NCI-H446 treated with DMSO at 0.1 percent for 48 hours (cell line): Measurements from ENCODE around the gene PSEN1.

Source experiments
- DNase-seq: peaks from one replicate; lab custom pipeline; 2025; lab: John Stamatoyannopoulos, UW

PSEN1 gene

GRCh38 chr14:73240816-73241480 is 104.6 kb downstream of the PSEN1 start:
- DNase-seq: no peak

- DNase-seq: no peak
These were observed 105.3 kb downstream of the PSEN1 start for GRCh38 chr14:73241481-73242165.

GRCh38 chr14:73242357-73242901 is 106.1 kb downstream of the PSEN1 start:
- DNase-seq: no peak

GRCh38 chr14:73243341-73243740 is 107.0 kb downstream of the PSEN1 start:
- no peak for DNase-seq

- no peak for DNase-seq
These were observed 107.4 kb downstream of the PSEN1 start for GRCh38 chr14:73243748-73244147.

GRCh38 chr14:73244541-73245290 is 108.4 kb downstream of the PSEN1 start:
- DNase-seq: no peak

- no peak for DNase-seq
These were observed 109.4 kb downstream of the PSEN1 start for GRCh38 chr14:73245480-73246325.

DNA sequence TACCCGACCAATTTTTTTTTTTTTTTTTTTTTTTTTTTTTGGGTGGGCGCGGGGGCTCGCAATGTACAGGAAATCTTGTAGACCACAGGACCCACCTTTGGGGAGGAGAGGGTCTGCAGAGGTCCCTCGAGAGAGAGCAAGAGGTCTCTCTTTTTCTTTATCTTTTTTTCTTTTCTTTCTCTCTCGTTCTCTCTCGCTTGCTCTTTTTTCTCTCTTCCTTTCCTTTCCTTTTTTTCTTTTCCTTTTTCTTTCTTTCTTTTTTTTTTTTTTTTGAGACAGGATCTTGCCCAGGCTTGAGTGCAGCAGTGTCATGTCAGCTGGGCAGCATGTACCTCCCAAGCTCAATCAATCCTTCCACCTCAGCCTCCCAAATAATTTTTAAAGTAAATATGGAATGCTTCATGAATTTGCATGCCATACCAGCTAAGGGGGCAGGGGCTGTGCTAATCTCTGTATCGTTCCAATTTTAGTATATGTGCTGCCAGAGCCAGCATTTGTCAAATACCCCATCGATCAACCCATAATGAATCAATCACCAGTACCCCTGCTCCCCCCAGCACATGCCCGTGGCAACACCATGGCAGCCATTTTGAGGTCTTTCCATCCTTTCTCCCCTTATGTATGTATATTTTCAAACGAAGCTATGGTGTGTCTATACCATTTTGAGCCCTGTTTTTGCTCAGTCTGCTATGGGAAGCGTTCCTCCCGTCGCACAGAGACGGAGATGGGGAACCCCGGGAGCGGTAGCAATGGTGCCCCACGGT is 110.3 kb downstream of the PSEN1 start:
- DNase-seq: no peak

DNA sequence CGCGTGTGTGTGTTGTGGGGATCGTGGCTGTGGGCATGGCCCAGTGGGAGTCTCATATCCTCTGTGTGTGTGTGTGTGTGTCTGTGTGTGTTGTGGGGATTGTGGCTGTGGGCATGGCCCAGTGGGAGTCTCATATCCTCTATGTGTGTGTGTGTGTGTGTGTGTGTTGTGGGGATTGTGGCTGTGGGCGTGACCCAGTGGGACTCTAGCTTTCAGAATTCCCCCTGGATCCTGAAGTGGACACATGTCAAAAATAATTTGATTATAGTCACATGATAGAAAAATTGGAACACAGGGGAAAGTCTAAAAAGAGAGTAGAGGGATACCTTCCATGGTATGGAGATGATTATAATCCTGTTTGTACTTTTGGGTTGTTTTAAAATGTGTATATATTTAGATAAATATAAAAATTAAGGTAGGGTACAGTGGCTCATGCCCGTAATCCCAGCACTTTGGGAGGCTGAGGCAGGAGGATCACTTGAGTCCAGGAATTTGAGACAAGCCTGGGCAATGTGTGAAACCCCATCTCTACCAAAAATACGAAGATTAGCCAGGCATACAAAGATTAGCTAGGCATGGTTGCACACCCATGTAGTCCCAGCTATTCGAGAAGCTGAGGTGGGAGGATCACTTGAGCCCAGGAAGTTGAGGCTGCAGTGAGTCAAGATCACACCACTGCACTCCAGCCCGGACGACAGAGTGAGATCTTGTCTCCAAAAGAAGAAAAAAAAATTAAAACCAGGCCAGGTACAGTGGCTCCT is 112.0 kb downstream of the PSEN1 start:
- DNase-seq: no peak

GRCh38 chr14:73249108-73249507 is 112.8 kb downstream of the PSEN1 start:
- DNase-seq: no peak

GRCh38 chr14:73249564-73250316 is 113.4 kb downstream of the PSEN1 start:
- DNase-seq: no peak

DNA sequence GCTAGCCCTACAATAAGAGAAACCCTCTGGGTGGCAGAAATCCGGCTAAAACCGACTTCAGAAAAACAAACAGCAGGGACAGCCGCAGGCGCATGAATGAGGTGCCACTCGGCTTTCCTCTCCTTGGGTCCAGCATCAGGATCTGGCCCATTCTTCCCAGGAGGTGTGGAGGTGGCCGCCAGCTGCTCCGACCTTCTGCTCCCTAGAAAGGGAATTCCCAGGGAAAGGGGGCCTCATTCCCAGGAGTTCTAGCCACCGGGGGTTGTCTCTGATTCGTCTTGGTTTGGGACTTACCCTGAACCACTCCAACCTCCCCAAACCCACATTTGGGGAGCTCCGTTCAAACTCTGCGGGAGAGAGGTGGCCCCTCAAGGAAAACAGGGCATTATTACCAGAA is 114.0 kb downstream of the PSEN1 start:
- no peak for DNase-seq

DNA sequence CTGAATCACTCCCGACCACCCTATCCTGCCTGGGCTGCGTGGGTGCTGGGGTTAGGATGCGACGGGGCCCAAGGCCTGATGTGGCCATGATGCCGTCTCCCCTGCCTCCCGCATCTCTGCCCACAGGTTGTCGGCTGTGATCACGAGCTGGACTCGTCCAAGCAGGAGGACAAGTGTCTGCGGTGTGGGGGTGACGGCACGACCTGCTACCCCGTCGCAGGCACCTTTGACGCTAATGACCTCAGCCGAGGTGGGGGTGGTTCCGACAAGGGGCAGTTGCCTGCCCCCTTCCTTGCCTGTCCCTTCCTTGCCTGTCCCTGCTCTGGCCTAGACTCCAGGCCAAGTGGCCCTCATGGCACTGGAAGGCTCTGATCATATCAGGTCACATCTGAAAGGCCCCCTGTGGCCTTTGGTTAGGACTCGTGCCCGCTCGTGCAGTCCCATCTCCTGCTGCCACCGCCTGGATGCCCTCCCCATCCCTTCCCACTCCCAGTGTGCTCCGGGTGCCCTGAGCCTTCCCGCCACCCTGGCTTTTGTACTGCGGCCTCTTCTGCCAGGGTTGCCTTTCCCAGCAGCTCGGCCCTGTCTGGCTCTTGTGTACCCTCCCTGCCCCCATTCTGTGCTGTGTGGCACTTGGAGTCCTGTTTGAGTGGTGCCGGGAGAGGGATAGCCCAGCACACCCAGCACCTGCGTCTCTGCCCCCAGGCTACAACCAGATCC is 114.6 kb downstream of the PSEN1 start:
- DNase-seq: no peak

DNA sequence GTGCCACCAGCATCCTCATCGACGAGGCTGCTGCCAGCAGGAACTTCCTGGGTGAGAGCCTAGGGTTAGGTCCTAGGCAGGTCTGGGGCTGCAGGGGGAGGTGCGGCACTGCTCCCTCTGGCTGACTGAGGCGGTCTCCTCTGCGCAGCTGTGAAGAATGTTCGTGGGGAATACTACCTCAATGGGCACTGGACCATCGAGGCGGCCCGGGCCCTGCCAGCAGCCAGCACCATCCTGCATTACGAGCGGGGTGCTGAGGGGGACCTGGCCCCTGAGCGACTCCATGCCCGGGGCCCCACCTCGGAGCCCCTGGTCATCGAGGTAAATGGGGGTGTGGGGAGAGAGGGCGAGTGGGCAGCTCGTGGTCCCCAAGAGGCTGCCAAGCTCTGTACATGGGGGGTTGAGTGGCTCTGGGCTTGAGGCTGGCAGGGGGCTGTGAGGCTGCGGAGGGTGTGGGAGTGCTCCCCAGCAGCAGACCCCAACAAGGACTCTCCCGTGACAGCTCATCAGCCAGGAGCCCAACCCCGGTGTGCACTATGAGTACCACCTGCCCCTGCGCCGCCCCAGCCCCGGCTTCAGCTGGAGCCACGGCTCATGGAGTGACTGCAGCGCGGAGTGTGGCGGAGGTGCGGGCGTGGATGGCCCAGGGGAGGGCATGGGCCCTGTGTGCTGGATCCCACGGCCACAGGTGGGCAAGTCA is 115.4 kb downstream of the PSEN1 start:
- no peak for DNase-seq

- DNase-seq: no peak
These were observed 116.4 kb downstream of the PSEN1 start for GRCh38 chr14:73252491-73253322.

GRCh38 chr14:73253323-73253610 is 117.0 kb downstream of the PSEN1 start:
- DNase-seq: no peak

- no peak for DNase-seq
These were observed 117.4 kb downstream of the PSEN1 start for GRCh38 chr14:73253721-73254120.
